Kidney (tissue), 14 donors: ENCODE measurements around the gene LYRM4. TPM values are rescaled to one million over a fixed set of nuclear protein-coding genes. Genes with fewer than 3 reads are reported as not detected.

Experiments used
- DNase-seq, 5 donors: peaks; one replicate each; pipeline ENCODE4 v3.0.0-alpha.2; 2013 to 2020
- FAIRE-seq: peaks from 2 replicates; lab custom pipeline; 2012; peaks lifted over from hg19 to GRCh38; lab: Jason Lieb, UNC
- H3K27ac ChIP-seq, 2 donors: one replicate each; pipeline ENCODE4 v1.7.0; 2013; ENCODE audit warnings: low read depth in 2 of 2, low read length in 2 of 2, inconsistent platforms in 1 of 2
- H3K27me3 ChIP-seq: one replicate; pipeline ENCODE4 v1.7.1; 2013; ENCODE audit warnings: low read length, inconsistent platforms; ENCODE audit not compliant: control insufficient read depth, insufficient read depth
- H3K36me3 ChIP-seq, 3 donors: one replicate each; pipeline versions ENCODE4 v1.7.0 to v1.7.1; 2013; ENCODE audit warnings: low read length in 3 of 3, control low read depth in 1 of 3, inconsistent platforms in 1 of 3; ENCODE audit not compliant: insufficient read depth in 3 of 3, control insufficient read depth in 2 of 3
- H3K4me1 ChIP-seq, 3 donors: one replicate each; pipeline versions ENCODE4 v1.7.0 to v1.7.1; 2013; ENCODE audit warnings: low read length in 3 of 3, inconsistent platforms in 1 of 3, low read depth in 1 of 3; ENCODE audit not compliant: control insufficient read depth in 2 of 3, insufficient read depth in 2 of 3
- H3K4me3 ChIP-seq, 3 donors: one replicate each; pipeline versions ENCODE4 v1.7.0 to v1.8.1; 2013; ENCODE audit warnings: low read length in 3 of 3, control low read depth in 1 of 3, inconsistent platforms in 1 of 3
- H3K9ac ChIP-seq, 3 donors: one replicate each; pipeline versions ENCODE4 v1.7.0 to v1.7.1; 2013; ENCODE audit warnings: low read length in 3 of 3, control low read depth in 1 of 3, inconsistent platforms in 1 of 3
- H3K9me3 ChIP-seq, 3 donors: one replicate each; pipeline versions ENCODE4 v1.7.0 to v1.7.1; 2013; ENCODE audit warnings: low read length in 3 of 3, control low read depth in 1 of 3, inconsistent platforms in 1 of 3; ENCODE audit not compliant: control insufficient read depth in 2 of 3, insufficient read depth in 1 of 3
- intact Hi-C: fragments of 100-400 bp; cut with DNase I; formaldehyde crosslinking; loops from one replicate; pipeline ENCODE4 v1.11.1; 2022
- polyA plus RNA-seq: library from polyadenylated mRNA; stranded (reverse); fragments of 350-450 nt; fragmentation: Illumina TruSeq; extraction: RNeasy Lipid Tissue Mini Kit (QIAGEN cat#74804); gene quantifications from one replicate; pipeline ENCODE4 v1.2.3, GENCODE V29; 2014; ENCODE audit warnings: low read depth, low replicate concordance; ENCODE audit not compliant: insufficient read depth
- total RNA-seq: library from RNA; stranded (reverse); fragmentation: NEBNext Ultra II Directional; extraction: Animal tissue kit (Norgen Biotek cat#: 25700); gene quantifications from one replicate; pipeline ENCODE4 v1.2.1, GENCODE V29; 2021
- TF ChIP-seq, protein P1 (sequence below): IDR thresholded peaks from 3 replicates; pipeline ENCODE4 v1.5.1; 2012; ENCODE audit warnings: mild to moderate bottlenecking, moderate library complexity, borderline replicate concordance; ENCODE audit not compliant: insufficient read depth; ENCODE audit errors: extremely low read depth
- donor health status: control.
- donor health status: control.
- donor health status: control.
- donor health status: control.
- donor health status: control.
- donor health status: DM: yes; HTN: yes; CAD: no.
- donor health status: Normal renal cell carcinoma (clear cell type).

LYRM4 gene
- total and polyA plus RNA-seq, 2 donors from 2014 or later, result 21.3 to 31.8 TPM

DNA sequence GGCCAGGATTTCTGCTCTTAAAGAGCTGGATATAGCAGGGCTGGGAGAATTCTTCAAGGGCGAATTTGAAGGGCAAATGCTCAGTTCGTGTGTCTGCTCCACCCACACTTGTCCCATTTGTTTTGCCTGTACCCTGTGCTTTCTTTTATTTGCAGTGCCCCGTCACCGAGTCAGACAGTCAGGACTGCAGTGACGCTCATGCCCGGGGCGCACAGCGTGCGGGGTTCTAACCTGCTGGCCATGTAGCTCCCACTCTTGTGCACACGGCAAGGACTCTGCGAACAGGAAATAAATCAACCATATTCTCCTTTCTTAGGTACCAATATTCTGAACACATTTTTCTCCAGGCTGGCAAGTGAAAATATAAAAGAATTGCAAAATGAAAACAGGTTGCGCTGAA lies 17.7 kb downstream of the LYRM4 start:
- Histone ChIP-seq H3K27me3 (no peaks in the 10 kb centered on the region), H3K27ac (no peak overlapping the region), H3K36me3 (no peaks in the 10 kb centered on the region), H3K4me1 (no peaks in the 10 kb centered on the region), H3K9me3 (no peaks in the 10 kb centered on the region), H3K9ac (no peak overlapping the region), H3K4me3 (no peak overlapping the region)
- FAIRE-seq (no peak), DNase-seq (no peak)
- intact Hi-C loops, result no loop called here
- TF ChIP-seq, protein P1, sequence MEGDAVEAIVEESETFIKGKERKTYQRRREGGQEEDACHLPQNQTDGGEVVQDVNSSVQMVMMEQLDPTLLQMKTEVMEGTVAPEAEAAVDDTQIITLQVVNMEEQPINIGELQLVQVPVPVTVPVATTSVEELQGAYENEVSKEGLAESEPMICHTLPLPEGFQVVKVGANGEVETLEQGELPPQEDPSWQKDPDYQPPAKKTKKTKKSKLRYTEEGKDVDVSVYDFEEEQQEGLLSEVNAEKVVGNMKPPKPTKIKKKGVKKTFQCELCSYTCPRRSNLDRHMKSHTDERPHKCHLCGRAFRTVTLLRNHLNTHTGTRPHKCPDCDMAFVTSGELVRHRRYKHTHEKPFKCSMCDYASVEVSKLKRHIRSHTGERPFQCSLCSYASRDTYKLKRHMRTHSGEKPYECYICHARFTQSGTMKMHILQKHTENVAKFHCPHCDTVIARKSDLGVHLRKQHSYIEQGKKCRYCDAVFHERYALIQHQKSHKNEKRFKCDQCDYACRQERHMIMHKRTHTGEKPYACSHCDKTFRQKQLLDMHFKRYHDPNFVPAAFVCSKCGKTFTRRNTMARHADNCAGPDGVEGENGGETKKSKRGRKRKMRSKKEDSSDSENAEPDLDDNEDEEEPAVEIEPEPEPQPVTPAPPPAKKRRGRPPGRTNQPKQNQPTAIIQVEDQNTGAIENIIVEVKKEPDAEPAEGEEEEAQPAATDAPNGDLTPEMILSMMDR, result no peak

DNA sequence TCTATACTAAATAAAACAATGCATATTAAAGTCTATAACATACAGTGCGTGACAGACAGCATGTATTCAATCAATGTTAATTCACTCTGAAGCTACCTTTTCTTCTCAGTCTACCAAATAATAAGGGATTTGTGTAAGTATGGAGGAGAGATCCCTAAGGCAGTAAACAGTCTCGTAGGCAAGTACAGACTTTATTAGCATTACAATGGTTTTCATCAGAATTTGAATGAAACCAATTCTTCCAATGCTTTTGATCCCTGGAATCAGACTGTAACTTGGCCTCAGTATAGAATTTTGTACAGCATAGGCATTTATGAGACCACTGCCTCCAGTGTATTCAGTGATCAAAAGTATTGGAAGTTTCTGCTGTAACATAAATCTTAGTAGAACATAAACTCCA lies 19.5 kb downstream of the LYRM4 start:
- no peak overlapping the region for H3K27ac ChIP-seq
- TF ChIP-seq, protein P1, result no peak
- no peak overlapping the region for H3K4me3 ChIP-seq
- H3K9ac ChIP-seq, result no peak overlapping the region
- H3K4me1 ChIP-seq, result no peaks in the 10 kb centered on the region
- FAIRE-seq (no peak), DNase-seq (no peak)
- intact Hi-C loops, result no loop called here
- no peaks in the 10 kb centered on the region for H3K9me3 ChIP-seq
- H3K36me3 ChIP-seq, result no peaks in the 10 kb centered on the region
- H3K27me3 ChIP-seq, result no peaks in the 10 kb centered on the region

DNA sequence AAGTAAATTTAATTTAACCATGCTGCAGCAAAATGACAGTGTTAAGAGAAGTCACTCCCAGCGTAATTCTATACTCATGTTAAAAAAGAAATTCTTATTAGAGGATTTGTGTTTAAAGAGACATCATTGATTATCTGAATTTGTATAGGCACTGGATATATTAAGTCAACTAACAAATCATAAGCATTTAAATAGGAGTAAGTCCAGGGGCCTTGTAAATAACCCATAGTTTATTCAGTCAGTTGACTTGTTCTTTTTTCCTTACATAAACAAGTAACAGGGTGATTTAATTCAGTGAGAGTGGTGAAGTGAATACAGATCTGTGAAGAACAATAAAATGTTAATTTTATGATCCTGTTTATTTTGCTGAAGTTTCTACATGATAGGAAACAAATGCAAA lies 22.4 kb downstream of the LYRM4 start:
- no peaks in the 10 kb centered on the region for H3K27me3 ChIP-seq
- no peak for DNase-seq
- H3K9ac ChIP-seq, result no peak overlapping the region
- FAIRE-seq, result no peak
- no peaks in the 10 kb centered on the region for H3K4me1 ChIP-seq
- TF ChIP-seq, protein P1, result no peak
- H3K4me3 ChIP-seq, result no peak overlapping the region
- no peaks in the 10 kb centered on the region for H3K9me3 ChIP-seq
- H3K27ac ChIP-seq, result no peak overlapping the region
- H3K36me3 ChIP-seq, result no peaks in the 10 kb centered on the region
- intact Hi-C loops, result no loop called here

DNA sequence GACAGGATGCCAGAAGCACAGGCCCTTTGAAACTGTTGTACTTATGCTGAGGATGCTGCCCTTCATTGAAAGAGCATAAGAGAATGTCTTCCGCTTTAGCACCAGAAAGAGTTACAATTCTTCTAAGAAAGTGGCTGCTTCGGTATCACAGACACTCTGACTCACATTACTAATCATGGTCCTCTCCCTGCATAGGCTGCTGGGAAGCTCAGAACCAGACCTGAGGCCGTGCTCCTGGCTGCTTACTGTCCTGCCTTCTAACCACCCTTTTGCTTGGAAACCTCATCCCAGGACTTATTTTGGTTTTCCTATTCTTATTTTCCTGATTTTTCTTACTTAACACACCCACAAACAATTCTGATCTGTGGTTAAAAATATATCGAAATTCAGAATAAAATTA lies 22.9 kb downstream of the LYRM4 start:
- intact Hi-C loops, result no loop called here
- DNase-seq (no peak), FAIRE-seq (no peak)
- no peaks in the 10 kb centered on the region for H3K27me3 ChIP-seq
- H3K36me3 ChIP-seq, result no peaks in the 10 kb centered on the region
- no peak overlapping the region for H3K9ac ChIP-seq
- no peak overlapping the region for H3K27ac ChIP-seq
- H3K4me1 ChIP-seq, result no peaks in the 10 kb centered on the region
- H3K4me3 ChIP-seq, result no peak overlapping the region
- TF ChIP-seq, protein P1, result no peak
- no peaks in the 10 kb centered on the region for H3K9me3 ChIP-seq
